GM18858 (cell line): ENCODE measurements around the gene CYP2A7.
"Not testable (repeated sequence)": the region's sequence is repeated elsewhere in the genome, so short reads cannot be mapped to it uniquely, and the experiment has no call there.

ENCODE experiments used
- ATAC-seq: cut with Tn5 transposase; IDR thresholded peaks from one replicate; pipeline ENCODE4 v1.9.1; 2021; ENCODE audit not compliant: unreplicated experiment

Gene CYP2A7

GRCh38 chr19:40882062-40882461 lies at the start of gene CYP2A7:
TSS of gene CYP2A7 (minus strand) at chr19:40882231. CDS start at chr19:40882210, 21 bp downstream.
- not testable (repeated sequence) for ATAC-seq

- ATAC-seq, result not testable (repeated sequence)
Measured at GRCh38 chr19:40930799-40931198, 48.8 kb upstream of the CYP2A7 start.

- ATAC-seq, result not testable (repeated sequence)
Measured at GRCh38 chr19:40929942-40930341, 47.9 kb upstream of the CYP2A7 start.

GRCh38 chr19:40928850-40929249 lies 46.8 kb upstream of the CYP2A7 start:
- no peak for ATAC-seq

- no peak for ATAC-seq
Measured at GRCh38 chr19:40927567-40927966, 45.5 kb upstream of the CYP2A7 start.

- not testable (repeated sequence) for ATAC-seq
Measured at GRCh38 chr19:40926276-40926675, 44.2 kb upstream of the CYP2A7 start.

- no peak for ATAC-seq
Measured at GRCh38 chr19:40923934-40924391, 41.9 kb upstream of the CYP2A7 start.

- ATAC-seq, result not testable (repeated sequence)
Measured at GRCh38 chr19:40922237-40923160, 40.5 kb upstream of the CYP2A7 start.

- no peak for ATAC-seq
Measured at GRCh38 chr19:40921005-40921897, 39.2 kb upstream of the CYP2A7 start.

- no peak for ATAC-seq
Measured at GRCh38 chr19:40920300-40921004, 38.4 kb upstream of the CYP2A7 start.

- not testable (repeated sequence) for ATAC-seq
Measured at GRCh38 chr19:40919530-40920299, 37.7 kb upstream of the CYP2A7 start.

GRCh38 chr19:40918303-40918702 lies 36.3 kb upstream of the CYP2A7 start:
- not testable (repeated sequence) for ATAC-seq

GRCh38 chr19:40908976-40909375 lies 26.9 kb upstream of the CYP2A7 start:
- ATAC-seq, result no peak

- ATAC-seq, result no peak
Measured at GRCh38 chr19:40907968-40908735, 26.1 kb upstream of the CYP2A7 start.

- ATAC-seq, result no peak
Measured at GRCh38 chr19:40906512-40906911, 24.5 kb upstream of the CYP2A7 start.

GRCh38 chr19:40904673-40905156 lies 22.7 kb upstream of the CYP2A7 start:
- ATAC-seq, result not testable (repeated sequence)

- not testable (repeated sequence) for ATAC-seq
Measured at GRCh38 chr19:40901975-40902750, 20.1 kb upstream of the CYP2A7 start.

GRCh38 chr19:40900521-40900920 lies 18.5 kb upstream of the CYP2A7 start:
- ATAC-seq, result not testable (repeated sequence)
